Gastrocnemius medialis (tissue), 4 donors: ENCODE results near the gene PVALB. TPM values are rescaled to one million over a fixed set of nuclear protein-coding genes. Genes with fewer than 3 reads are reported as not detected.

Experiments used
- ATAC-seq, 2 donors: fragments of 150-250 bp; one replicate each; pipeline ENCODE4 v1.9.1; 2016
- DNase-seq, 2 donors: peaks; one replicate each; pipeline ENCODE4 v3.0.0-alpha.2; 2019
- H3K27ac ChIP-seq, 4 donors: fragments of 200-600 bp; sonication (generic); 1 replicate in 1 of 4; 2 replicates in 3 of 4; pipeline ENCODE4 v1.5.1; 2016 to 2018; ENCODE audit warnings: mild to moderate bottlenecking in 2 of 4, moderate library complexity in 1 of 4
- H3K27me3 ChIP-seq, 3 donors: fragments of 200-600 bp; sonication (generic) in 2 of 3; 1 replicate in 1 of 3; 2 replicates in 2 of 3; pipeline versions ENCODE4 v1.5.1 to v1.6.0; 2016 to 2019; ENCODE audit warnings: mild to moderate bottlenecking in 1 of 3, moderate library complexity in 1 of 3
- H3K36me3 ChIP-seq, 2 donors: fragments of 200-600 bp; sonication (generic) in 1 of 2; one replicate each; pipeline ENCODE4 v1.5.1; 2017 to 2018
- H3K4me1 ChIP-seq, 2 donors: fragments of 200-600 bp; sonication (generic) in 1 of 2; one replicate each; pipeline ENCODE4 v1.5.1; 2016 to 2017; ENCODE audit warnings: mild to moderate bottlenecking in 2 of 2
- H3K4me3 ChIP-seq, 4 donors: fragments of 200-600 bp; sonication (generic) in 3 of 4; 1 replicate in 1 of 4; 2 replicates in 3 of 4; pipeline ENCODE4 v1.5.1; 2016 to 2019; ENCODE audit warnings: mild to moderate bottlenecking in 2 of 4
- H3K9me3 ChIP-seq, 3 donors: fragments of 200-600 bp; sonication (generic) in 2 of 3; 1 replicate in 1 of 3; 2 replicates in 2 of 3; pipeline ENCODE4 v1.5.1; 2016 to 2019
- CTCF ChIP-seq, 5 experiments: fragments of 450-650 bp in 3 of 5; fragments of 200-600 bp in 2 of 5; sonication (generic) in 2 of 5; IDR thresholded peaks in 4 of 5; conservative IDR thresholded peaks in 1 of 5; 1 replicate in 4 of 5; 2 replicates in 1 of 5; pipeline ENCODE4 v1.5.1; 2016 to 2019; ENCODE audit warnings: antibody characterized with exemption in 5 of 5, mild to moderate bottlenecking in 3 of 5, moderate library complexity in 3 of 5
- POLR2A ChIP-seq, 2 donors: fragments of 450-650 bp; IDR thresholded peaks; one replicate each; pipeline ENCODE4 v1.6.1; 2017; ENCODE audit warnings: antibody characterized with exemption in 2 of 2, mild to moderate bottlenecking in 2 of 2, moderate library complexity in 2 of 2
- in situ Hi-C, 4 donors: fragments of 200-750 bp; cut with MboI; loops; one replicate each; pipeline versions ENCODE4 v1.15.0 to v1.8.0; 2017; ENCODE audit warnings: low sequenced_read_pairs in 4 of 4
- intact Hi-C: fragments of 100-400 bp; cut with DNase I; formaldehyde crosslinking; loops from one replicate; pipeline ENCODE4 v1.15.1; 2023; ENCODE audit warnings: low total_unique reads
- total RNA-seq, 4 donors: library from RNA; depleted of rRNA; stranded (reverse); fragments of >200 nt; gene quantifications; one replicate each; pipeline versions ENCODE4 v1.1.0 to v1.2.3, GENCODE V29; 2016

The PVALB gene
- total RNA-seq, 4 donors from 2014 or later = 1.2 to 4.1 TPM; not detected in 2

GRCh38 chr22:36850682-36851081 lies 33.8 kb upstream of the PVALB start:
- in situ Hi-C loops = loop anchor here in 2 of 4 donors (10.0 kb wide), 2 partner anchors 66 to 124 kb away; no protein-coding TSS in a partner anchor
- Histone ChIP-seq H3K9me3 (no peaks in the 10 kb centered on the region), H3K4me1 (peaks cover 2 to 6% of the 10 kb centered on the region in 2 donors), H3K4me3 (no peak overlapping the region), H3K27ac (no peak overlapping the region), H3K27me3 (peaks cover 0 to 13% (median 11%) of the 10 kb centered on the region in 3 donors), H3K36me3 (no peaks in the 10 kb centered on the region)
- DNase-seq = no peak
- ATAC-seq = no peak
- intact Hi-C loops = no loop called here
- no peak for TF ChIP-seq POLR2A (IDR thresholded peaks at IDR 0.05)
- no peak for TF ChIP-seq CTCF (IDR thresholded peaks at IDR 0.05 in 4 of 5, conservative IDR thresholded peaks at IDR 0.05 in 1 of 5)

- Histone ChIP-seq H3K27ac (no peak overlapping the region), H3K27me3 (peaks cover 0 to 17% (median 15%) of the 10 kb centered on the region in 3 donors), H3K36me3 (no peaks in the 10 kb centered on the region), H3K9me3 (no peaks in the 10 kb centered on the region), H3K4me3 (no peak overlapping the region), H3K4me1 (peaks cover 0 to 1% of the 10 kb centered on the region in 2 donors)
- no peak for ATAC-seq
- intact Hi-C loops (no loop called here), in situ Hi-C loops (loop anchor here in 2 of 4 donors (10.0 kb wide), 2 partner anchors 65 to 125 kb away; no protein-coding TSS in a partner anchor)
- TF ChIP-seq POLR2A (IDR thresholded peaks at IDR 0.05) (no peak), CTCF (IDR thresholded peaks at IDR 0.05 in 4 of 5, conservative IDR thresholded peaks at IDR 0.05 in 1 of 5) (no peak)
- no peak for DNase-seq
Observed at GRCh38 chr22:36850056-36850455, 33.2 kb upstream of the PVALB start.

DNA sequence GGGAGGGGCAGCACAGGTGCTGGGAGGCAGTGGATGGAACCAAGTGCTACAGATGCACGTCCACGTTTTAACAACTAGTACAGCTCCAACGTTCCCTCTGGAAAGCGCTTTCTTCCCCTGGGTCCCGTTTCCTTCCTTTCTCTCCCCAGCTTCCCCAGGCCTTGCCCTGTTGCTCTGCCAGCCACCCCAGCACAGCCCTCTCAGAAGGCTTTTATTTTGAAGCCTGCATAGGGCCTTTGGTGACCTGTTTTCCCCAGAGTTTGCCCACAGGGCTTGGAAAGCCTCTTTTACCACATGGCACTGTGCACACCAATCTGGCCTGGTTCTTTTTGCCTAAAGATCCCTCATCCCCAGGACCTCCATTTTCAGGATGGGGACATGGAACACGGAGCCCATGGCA lies 30.1 kb upstream of the PVALB start:
- no peak overlapping the region for H3K4me3 ChIP-seq
- no peak for DNase-seq
- peaks cover 0 to 22% (median 22%) of the 10 kb centered on the region in 3 donors for H3K27me3 ChIP-seq
- no peaks in the 10 kb centered on the region for H3K9me3 ChIP-seq
- no peak overlapping the region for H3K27ac ChIP-seq
- TF ChIP-seq POLR2A (IDR thresholded peaks at IDR 0.05) (no peak), CTCF (IDR thresholded peaks at IDR 0.05 in 4 of 5, conservative IDR thresholded peaks at IDR 0.05 in 1 of 5) (no peak)
- intact Hi-C loops (no loop called here), in situ Hi-C loops (no loop called here)
- no peaks in the 10 kb centered on the region for H3K36me3 ChIP-seq
- no peak for ATAC-seq
- H3K4me1 ChIP-seq = no peaks in the 10 kb centered on the region

- DNase-seq (no peak), ATAC-seq (no peak)
- no peaks in the 10 kb centered on the region for H3K36me3 ChIP-seq
- intact Hi-C loops = no loop called here
- H3K4me1 ChIP-seq = no peaks in the 10 kb centered on the region
- no peak overlapping the region for H3K4me3 ChIP-seq
- no peak overlapping the region for H3K27ac ChIP-seq
- TF ChIP-seq CTCF (IDR thresholded peaks at IDR 0.05 in 4 of 5, conservative IDR thresholded peaks at IDR 0.05 in 1 of 5) (no peak), POLR2A (IDR thresholded peaks at IDR 0.05) (no peak)
- no peaks in the 10 kb centered on the region for H3K9me3 ChIP-seq
- in situ Hi-C loops = no loop called here
- peaks cover 0 to 22% (median 21%) of the 10 kb centered on the region in 3 donors for H3K27me3 ChIP-seq
Observed at GRCh38 chr22:36846271-36846670, 29.4 kb upstream of the PVALB start.

- in situ Hi-C loops (no loop called here), intact Hi-C loops (no loop called here)
- TF ChIP-seq POLR2A (IDR thresholded peaks at IDR 0.05) (no peak), CTCF (IDR thresholded peaks at IDR 0.05 in 4 of 5, conservative IDR thresholded peaks at IDR 0.05 in 1 of 5) (no peak)
- no peaks in the 10 kb centered on the region for H3K4me1 ChIP-seq
- H3K9me3 ChIP-seq = no peaks in the 10 kb centered on the region
- peaks cover 0 to 13% (median 8%) of the 10 kb centered on the region in 3 donors for H3K27me3 ChIP-seq
- no peak overlapping the region for H3K4me3 ChIP-seq
- DNase-seq = no peak
- no peaks in the 10 kb centered on the region for H3K36me3 ChIP-seq
- H3K27ac ChIP-seq = no peak overlapping the region
- ATAC-seq = no peak
Observed at GRCh38 chr22:36840106-36840505, 23.3 kb upstream of the PVALB start.
